Testis (tissue), 3 donors: ENCODE measurements around the gene ANKRD16. TPM values are rescaled to one million over a fixed set of nuclear protein-coding genes. Genes with fewer than 3 reads are reported as not detected.

ENCODE experiments used
- DNase-seq: peaks from one replicate; pipeline ENCODE4 v3.0.0-alpha.2; 2019
- H3K27ac ChIP-seq, 2 donors: fragments of 200-600 bp; sonication (generic); one replicate each; pipeline ENCODE4 v1.5.1; 2019
- H3K27me3 ChIP-seq: fragments of 200-600 bp; sonication (generic); one replicate; pipeline ENCODE4 v1.5.1; 2019
- H3K36me3 ChIP-seq: fragments of 200-600 bp; sonication (generic); one replicate; pipeline ENCODE4 v1.5.1; 2017; ENCODE audit warnings: low read depth; ENCODE audit errors: missing control alignments
- H3K4me1 ChIP-seq: fragments of 200-600 bp; sonication (generic); one replicate; pipeline ENCODE4 v1.5.1; 2019
- H3K4me3 ChIP-seq, 2 donors: fragments of 200-600 bp; sonication (generic); one replicate each; pipeline ENCODE4 v1.5.1; 2017 to 2019
- H3K9me3 ChIP-seq: fragments of 200-600 bp; sonication (generic); one replicate; pipeline ENCODE4 v1.5.1; 2017
- CTCF ChIP-seq, 3 experiments: fragments of 450-650 bp in 2 of 3; fragments of 200-600 bp in 1 of 3; sonication (generic) in 1 of 3; IDR thresholded peaks; one replicate each; pipeline ENCODE4 v1.5.1; 2016 to 2019; ENCODE audit warnings: antibody characterized with exemption in 3 of 3, mild to moderate bottlenecking in 2 of 3, moderate library complexity in 1 of 3
- POLR2A ChIP-seq: fragments of 450-650 bp; IDR thresholded peaks from one replicate; pipeline ENCODE4 v1.6.1; 2017; ENCODE audit warnings: antibody characterized with exemption, mild to moderate bottlenecking, moderate library complexity
- WGBS, 2 donors: methylation state at CpG; one replicate each; pipeline ENCODE4 v1.1.5; 2018; 5-methylcytosine and 5-hydroxymethylcytosine counted together
- intact Hi-C: fragments of 100-400 bp; cut with DNase I; formaldehyde crosslinking; loops from one replicate; pipeline ENCODE4 v1.15.1; 2023; ENCODE audit warnings: low total_unique reads
- polyA plus RNA-seq: library from polyadenylated mRNA; stranded (reverse); fragments of 350-450 nt; fragmentation: Illumina TruSeq; extraction: RNeasy Lipid Tissue Mini Kit (QIAGEN cat#74804); gene quantifications from one replicate; pipeline ENCODE4 v1.2.3, GENCODE V29; 2014; ENCODE audit warnings: low read depth, low replicate concordance; ENCODE audit not compliant: insufficient read depth
- total RNA-seq, 2 donors: library from RNA; depleted of rRNA; stranded (reverse); fragments of >200 nt; gene quantifications; one replicate each; pipeline ENCODE4 v1.2.3, GENCODE V29; 2016

The ANKRD16 gene
- total and polyA plus RNA-seq, 3 donors from 2014 or later = 14.2 to 32.1 (median 30.3) TPM

- H3K4me1 ChIP-seq = peaks cover 30% of the 10 kb centered on the region
- peak overlapping the region; percentile 87 to 98 for H3K27ac ChIP-seq
- peak overlapping the region; percentile 71 to 100 for H3K4me3 ChIP-seq
- TF ChIP-seq CTCF (IDR thresholded peaks at IDR 0.05) (no peak), POLR2A (no peak)
- no peaks in the 10 kb centered on the region for H3K9me3 ChIP-seq
- H3K27me3 ChIP-seq = no peaks in the 10 kb centered on the region
- no peaks in the 10 kb centered on the region for H3K36me3 ChIP-seq
- intact Hi-C loops = no loop called here
- DNase-seq = peak; percentile 43
- WGBS, 2 donors = 0% methylated on average over 21 to 36 of the region's 49 CpGs
Observed at GRCh38 chr10:5812283-5813090, 77.2 kb downstream of the ANKRD16 start.

Other genes with a start within 250 kb of the ANKRD16 start
- gene ASB13, start 223.3 kb downstream of the ANKRD16 start, total RNA-seq = 10 to 100 TPM in 1 of 2 donors, 1 to 10 TPM in 1; 9.4 to 14.1 TPM
- 12.3 TPM for gene ASB13, start 223.3 kb downstream of the ANKRD16 start, polyA plus RNA-seq
- gene TASOR2, start 205.1 kb downstream of the ANKRD16 start, total RNA-seq = 100 to 1,000 TPM; 157 to 161 TPM
- 57.5 TPM for gene TASOR2, start 205.1 kb downstream of the ANKRD16 start, polyA plus RNA-seq
- 100 to 1,000 TPM; 184 to 204 TPM for gene GDI2, start 76.5 kb downstream of the ANKRD16 start, total RNA-seq
- gene GDI2, start 76.5 kb downstream of the ANKRD16 start, polyA plus RNA-seq = 144 TPM
- gene FBH1, start 350 bp upstream of the ANKRD16 start, total RNA-seq = 100 to 1,000 TPM; 174 to 203 TPM
- 91.6 TPM for gene FBH1, start 350 bp upstream of the ANKRD16 start, polyA plus RNA-seq
- 10 to 100 TPM; 18.3 to 21.9 TPM for gene IL15RA, start 87.7 kb upstream of the ANKRD16 start, total RNA-seq
- gene IL15RA, start 87.7 kb upstream of the ANKRD16 start, polyA plus RNA-seq = 15.6 TPM
- gene IL2RA, start 172.5 kb upstream of the ANKRD16 start, total RNA-seq = under 1 TPM in 1 of 2 donors, not detected in 1; 0.62 TPM
- 1.0 TPM for gene IL2RA, start 172.5 kb upstream of the ANKRD16 start, polyA plus RNA-seq
- 100 to 1,000 TPM; 114 to 121 TPM for gene RBM17, start 199.1 kb upstream of the ANKRD16 start, total RNA-seq
- 145 TPM for gene RBM17, start 199.1 kb upstream of the ANKRD16 start, polyA plus RNA-seq